HEK293 (cell line): ENCODE measurements around the gene PANX2.

Experiments
- CTCF ChIA-PET: fragments of 350-600 bp; formaldehyde crosslinking; extraction: SDS; loops from one replicate; lab custom pipeline; 2021; ENCODE audit warnings: antibody characterized with exemption; lab: Yijun Ruan, JAX
- POLR2A ChIA-PET: fragments of 300-600 bp; formaldehyde crosslinking; extraction: SDS; loops from one replicate; lab custom pipeline; 2020; ENCODE audit warnings: antibody characterized with exemption, inconsistent platforms; lab: Yijun Ruan, JAX
- H3K27ac ChIP-seq: fragments of 200-500 bp; sonication (Bioruptor generic); 2 replicates; pipeline ENCODE4 v1.5.1; 2014; ENCODE audit warnings: low read depth, low read length, control low read depth, inconsistent platforms; ENCODE audit errors: extremely low read depth
- H3K36me3 ChIP-seq, 2 experiments: fragments of 200-500 bp in 1 of 2; sonication (Bioruptor generic) in 1 of 2; 1 replicate in 1 of 2; 2 replicates in 1 of 2; pipeline ENCODE4 v1.5.1; 2014 to 2017; ENCODE audit warnings: inconsistent platforms in 2 of 2, low read length in 2 of 2; ENCODE audit not compliant: control insufficient read depth in 2 of 2, insufficient read depth in 1 of 2
- H3K4me1 ChIP-seq: fragments of 200-500 bp; sonication (Bioruptor generic); 2 replicates; pipeline ENCODE4 v1.5.1; 2014; ENCODE audit warnings: mild to moderate bottlenecking, low read length, inconsistent platforms; ENCODE audit not compliant: control insufficient read depth, insufficient read depth
- H3K4me3 ChIP-seq: 2 replicates; pipeline ENCODE4 v1.5.1; 2011; ENCODE audit warnings: low read depth, mild to moderate bottlenecking, control low read depth, low read length, moderate library complexity
- H3K9me3 ChIP-seq: fragments of 200-500 bp; sonication (Bioruptor generic); 2 replicates; pipeline ENCODE4 v1.5.1; 2014; ENCODE audit warnings: low read depth, low read length, inconsistent platforms; ENCODE audit not compliant: control insufficient read depth, insufficient read depth
- BCL11B ChIP-seq: fragments of 450-650 bp; formaldehyde crosslinking; IDR thresholded peaks from 2 replicates; pipeline ENCODE4 v1.5.1; 2016; ENCODE audit warnings: low read depth, missing biosample characterization, missing genetic modification characterization
- GLIS2 ChIP-seq: fragments of 450-650 bp; formaldehyde crosslinking; IDR thresholded peaks from 2 replicates; pipeline ENCODE4 v1.5.1; 2016; ENCODE audit warnings: missing biosample characterization, missing genetic modification characterization
- KLF9 ChIP-seq: fragments of 450-650 bp; formaldehyde crosslinking; IDR thresholded peaks from 2 replicates; pipeline ENCODE4 v1.5.1; 2016; ENCODE audit warnings: missing biosample characterization, missing genetic modification characterization, low read depth
- OSR2 ChIP-seq: fragments of 450-650 bp; formaldehyde crosslinking; IDR thresholded peaks from 2 replicates; pipeline ENCODE4 v1.5.1; 2016; ENCODE audit warnings: missing biosample characterization, missing genetic modification characterization
- SCRT2 ChIP-seq: fragments of 450-650 bp; formaldehyde crosslinking; IDR thresholded peaks from 2 replicates; pipeline ENCODE4 v1.5.1; 2016; ENCODE audit warnings: missing biosample characterization, missing genetic modification characterization
- SP3 ChIP-seq: fragments of 450-650 bp; formaldehyde crosslinking; IDR thresholded peaks from 2 replicates; pipeline ENCODE4 v1.5.1; 2016; ENCODE audit warnings: missing biosample characterization, missing genetic modification characterization
- ZFP3 ChIP-seq: fragments of 450-650 bp; formaldehyde crosslinking; IDR thresholded peaks from 2 replicates; pipeline ENCODE4 v1.5.1; 2016; ENCODE audit warnings: low read depth, missing biosample characterization, missing genetic modification characterization
- ZNF169 ChIP-seq: fragments of 450-650 bp; formaldehyde crosslinking; IDR thresholded peaks from 2 replicates; pipeline ENCODE4 v1.5.1; 2016; ENCODE audit warnings: missing biosample characterization, missing genetic modification characterization
- ZNF19 ChIP-seq: fragments of 450-650 bp; formaldehyde crosslinking; IDR thresholded peaks from 2 replicates; pipeline ENCODE4; 2016; ENCODE audit warnings: missing biosample characterization, missing genetic modification characterization, low read depth
- ZNF239 ChIP-seq: fragments of 450-650 bp; formaldehyde crosslinking; IDR thresholded peaks from 2 replicates; pipeline ENCODE4 v1.5.1; 2016; ENCODE audit warnings: missing biosample characterization, missing genetic modification characterization
- ZNF830 ChIP-seq: fragments of 450-650 bp; IDR thresholded peaks from 2 replicates; pipeline ENCODE4 v1.5.0; 2018; ENCODE audit warnings: missing biosample characterization, missing genetic modification characterization, low read depth, mild to moderate bottlenecking, moderate library complexity
- TF ChIP-seq, protein P1 (sequence below): fragments of 450-650 bp; formaldehyde crosslinking; IDR thresholded peaks from 2 replicates; pipeline ENCODE4 v1.5.1; 2016; ENCODE audit warnings: missing biosample characterization, missing genetic modification characterization
- TF ChIP-seq, protein P2 (sequence below): fragments of 450-650 bp; formaldehyde crosslinking; IDR thresholded peaks from 2 replicates; pipeline ENCODE4 v1.5.1; 2016; ENCODE audit warnings: missing biosample characterization, missing genetic modification characterization
- TF ChIP-seq, protein P3 (sequence below): fragments of 450-650 bp; formaldehyde crosslinking; IDR thresholded peaks from 2 replicates; pipeline ENCODE4 v1.5.1; 2017; ENCODE audit warnings: missing biosample characterization, missing genetic modification characterization
- TF ChIP-seq, protein P4 (sequence below): fragments of 450-650 bp; formaldehyde crosslinking; IDR thresholded peaks from 2 replicates; pipeline ENCODE4 v1.5.1; 2016; ENCODE audit warnings: missing biosample characterization, missing genetic modification characterization
- TF ChIP-seq, protein P5 (sequence below): fragments of 450-650 bp; formaldehyde crosslinking; IDR thresholded peaks from 2 replicates; pipeline ENCODE4 v1.5.1; 2016; ENCODE audit warnings: missing biosample characterization, missing genetic modification characterization

The PANX2 gene

DNA sequence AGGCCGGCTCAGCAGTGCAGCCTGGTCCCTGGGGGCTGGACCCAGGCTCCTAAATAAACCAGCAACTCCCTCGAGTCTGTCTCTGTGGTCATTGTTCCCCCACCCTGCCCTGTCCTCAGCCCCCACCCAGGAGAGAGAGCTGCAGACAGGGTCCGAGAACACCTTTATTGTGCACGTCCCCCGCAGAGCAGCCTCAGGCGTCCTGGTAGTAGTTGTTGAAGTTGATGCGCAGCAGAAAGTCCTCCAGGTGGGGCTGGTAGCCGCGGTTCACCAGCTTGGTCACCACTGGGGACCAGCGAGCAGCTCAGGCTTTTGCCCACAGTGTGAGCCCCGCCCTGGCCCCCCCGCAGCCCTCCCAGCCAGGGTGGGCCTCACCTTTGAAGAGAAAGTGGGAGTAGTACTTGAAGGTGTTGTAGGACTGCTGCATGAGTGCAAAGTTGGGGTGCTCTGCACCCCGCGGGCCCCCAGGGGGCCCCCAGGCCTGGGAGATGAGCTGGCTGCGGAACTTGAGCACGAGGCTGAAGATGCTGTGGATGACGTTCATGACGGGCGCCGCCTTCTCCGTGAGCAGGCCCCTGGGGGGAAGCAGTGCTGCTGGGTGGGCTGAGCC lies 47.1 kb downstream of the PANX2 start:
- Histone ChIP-seq H3K4me1 (peaks cover 2% of the 10 kb centered on the region; the same call in 1 of the 2 replicates), H3K27ac (no peak overlapping the region), H3K4me3 (no peak overlapping the region), H3K9me3 (no peaks in the 10 kb centered on the region), H3K36me3 (peaks cover 25 to 98% of the 10 kb centered on the region in 2 experiments)
- TF ChIP-seq, protein P1, sequence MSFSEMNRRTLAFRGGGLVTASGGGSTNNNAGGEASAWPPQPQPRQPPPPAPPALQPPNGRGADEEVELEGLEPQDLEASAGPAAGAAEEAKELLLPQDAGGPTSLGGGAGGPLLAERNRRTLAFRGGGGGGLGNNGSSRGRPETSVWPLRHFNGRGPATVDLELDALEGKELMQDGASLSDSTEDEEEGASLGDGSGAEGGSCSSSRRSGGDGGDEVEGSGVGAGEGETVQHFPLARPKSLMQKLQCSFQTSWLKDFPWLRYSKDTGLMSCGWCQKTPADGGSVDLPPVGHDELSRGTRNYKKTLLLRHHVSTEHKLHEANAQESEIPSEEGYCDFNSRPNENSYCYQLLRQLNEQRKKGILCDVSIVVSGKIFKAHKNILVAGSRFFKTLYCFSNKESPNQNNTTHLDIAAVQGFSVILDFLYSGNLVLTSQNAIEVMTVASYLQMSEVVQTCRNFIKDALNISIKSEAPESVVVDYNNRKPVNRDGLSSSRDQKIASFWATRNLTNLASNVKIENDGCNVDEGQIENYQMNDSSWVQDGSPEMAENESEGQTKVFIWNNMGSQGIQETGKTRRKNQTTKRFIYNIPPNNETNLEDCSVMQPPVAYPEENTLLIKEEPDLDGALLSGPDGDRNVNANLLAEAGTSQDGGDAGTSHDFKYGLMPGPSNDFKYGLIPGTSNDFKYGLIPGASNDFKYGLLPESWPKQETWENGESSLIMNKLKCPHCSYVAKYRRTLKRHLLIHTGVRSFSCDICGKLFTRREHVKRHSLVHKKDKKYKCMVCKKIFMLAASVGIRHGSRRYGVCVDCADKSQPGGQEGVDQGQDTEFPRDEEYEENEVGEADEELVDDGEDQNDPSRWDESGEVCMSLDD = peak; percentile 72
- TF ChIP-seq GLIS2 (tag by site-specific recombination) (peak; percentile 38; the same call in 1 of the 2 replicates), SP3 (no peak)
- POLR2A ChIA-PET = no interaction called here
- CTCF ChIA-PET = interaction anchor here (0.8 kb wide), 1 partner anchor 23 kb away, joined by 3 read pairs; no protein-coding TSS in a partner anchor

DNA sequence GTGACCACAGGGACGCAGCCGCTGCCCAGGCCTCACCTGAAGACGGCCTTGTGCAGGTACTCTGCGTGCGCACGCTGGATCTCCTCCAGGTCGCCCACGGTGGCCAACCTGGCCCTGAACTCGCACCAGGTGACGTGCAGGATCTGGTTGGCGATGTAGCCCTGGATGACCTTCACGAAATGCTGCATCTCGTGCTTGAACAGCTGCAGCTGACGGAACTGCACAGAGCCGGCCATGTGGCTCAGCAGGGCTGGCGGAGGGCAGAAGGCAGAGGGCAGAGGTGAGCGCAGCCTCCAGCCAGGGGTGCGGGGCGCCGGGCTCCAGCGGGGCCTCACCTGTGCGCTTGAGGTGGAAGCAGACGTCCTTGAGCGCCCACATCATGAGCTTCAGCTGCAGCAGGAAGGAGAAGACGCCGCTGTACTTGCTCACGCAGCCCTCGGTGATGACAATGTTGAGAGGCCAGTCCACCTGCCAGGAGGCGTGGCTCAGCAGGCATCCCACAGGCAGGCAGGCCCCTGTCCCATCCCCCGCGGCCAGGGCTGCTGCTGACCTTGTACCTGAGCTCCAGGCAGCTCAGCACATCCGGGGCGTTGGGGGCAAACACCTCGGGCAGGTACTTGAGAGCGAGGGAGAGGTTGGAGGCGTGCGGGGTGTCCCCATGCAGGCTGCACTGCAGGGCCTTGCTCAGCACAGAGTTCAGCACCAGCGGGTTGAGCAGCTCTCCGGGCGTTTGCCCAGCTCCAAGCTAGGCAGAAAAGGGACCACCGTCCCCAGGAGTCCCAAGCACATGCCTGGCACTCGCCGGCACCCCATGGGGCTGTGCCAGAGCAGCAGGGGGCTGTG lies 47.8 kb downstream of the PANX2 start:
- ChIA-PET CTCF (interaction anchor here (0.8 kb wide), 1 partner anchor 22 kb away, joined by 3 read pairs; no protein-coding TSS in a partner anchor), POLR2A (interaction anchor here (0.6 to 2.1 kb wide), 2 partner anchors 13 to 33 kb away, joined by 3 to 5 read pairs; partner anchors contain the start of gene HDAC10)
- Histone ChIP-seq H3K4me1 (peaks cover 2% of the 10 kb centered on the region; the same call in 1 of the 2 replicates), H3K4me3 (no peak overlapping the region), H3K36me3 (peaks cover 23 to 98% of the 10 kb centered on the region in 2 experiments), H3K9me3 (no peaks in the 10 kb centered on the region), H3K27ac (no peak overlapping the region)
- TF ChIP-seq ZNF19 (no peak), KLF9 (tag by site-specific recombination) (0 out of 2 replicates have a peak, but pooled peaks have one; percentile 28), OSR2 (tag by site-specific recombination) (no peak), SCRT2 (tag by site-specific recombination) (no peak), ZNF169 (tag by site-specific recombination) (no peak), ZFP3 (tag by site-specific recombination) (no peak), ZNF830 (tag by site-specific recombination) (no peak), ZNF239 (tag by site-specific recombination) (no peak), BCL11B (tag by site-specific recombination) (0 out of 2 replicates have a peak, but pooled peaks have one; percentile 38)
- TF ChIP-seq, protein P2, sequence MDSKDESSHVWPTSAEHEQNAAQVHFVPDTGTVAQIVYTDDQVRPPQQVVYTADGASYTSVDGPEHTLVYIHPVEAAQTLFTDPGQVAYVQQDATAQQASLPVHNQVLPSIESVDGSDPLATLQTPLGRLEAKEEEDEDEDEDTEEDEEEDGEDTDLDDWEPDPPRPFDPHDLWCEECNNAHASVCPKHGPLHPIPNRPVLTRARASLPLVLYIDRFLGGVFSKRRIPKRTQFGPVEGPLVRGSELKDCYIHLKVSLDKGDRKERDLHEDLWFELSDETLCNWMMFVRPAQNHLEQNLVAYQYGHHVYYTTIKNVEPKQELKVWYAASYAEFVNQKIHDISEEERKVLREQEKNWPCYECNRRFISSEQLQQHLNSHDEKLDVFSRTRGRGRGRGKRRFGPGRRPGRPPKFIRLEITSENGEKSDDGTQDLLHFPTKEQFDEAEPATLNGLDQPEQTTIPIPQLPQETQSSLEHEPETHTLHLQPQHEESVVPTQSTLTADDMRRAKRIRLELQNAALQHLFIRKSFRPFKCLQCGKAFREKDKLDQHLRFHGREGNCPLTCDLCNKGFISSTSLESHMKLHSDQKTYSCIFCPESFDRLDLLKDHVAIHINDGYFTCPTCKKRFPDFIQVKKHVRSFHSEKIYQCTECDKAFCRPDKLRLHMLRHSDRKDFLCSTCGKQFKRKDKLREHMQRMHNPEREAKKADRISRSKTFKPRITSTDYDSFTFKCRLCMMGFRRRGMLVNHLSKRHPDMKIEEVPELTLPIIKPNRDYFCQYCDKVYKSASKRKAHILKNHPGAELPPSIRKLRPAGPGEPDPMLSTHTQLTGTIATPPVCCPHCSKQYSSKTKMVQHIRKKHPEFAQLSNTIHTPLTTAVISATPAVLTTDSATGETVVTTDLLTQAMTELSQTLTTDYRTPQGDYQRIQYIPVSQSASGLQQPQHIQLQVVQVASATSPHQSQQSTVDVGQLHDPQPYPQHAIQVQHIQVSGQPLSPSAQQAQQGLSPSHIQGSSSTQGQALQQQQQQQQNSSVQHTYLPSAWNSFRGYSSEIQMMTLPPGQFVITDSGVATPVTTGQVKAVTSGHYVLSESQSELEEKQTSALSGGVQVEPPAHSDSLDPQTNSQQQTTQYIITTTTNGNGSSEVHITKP = no peak
- TF ChIP-seq, protein P3, sequence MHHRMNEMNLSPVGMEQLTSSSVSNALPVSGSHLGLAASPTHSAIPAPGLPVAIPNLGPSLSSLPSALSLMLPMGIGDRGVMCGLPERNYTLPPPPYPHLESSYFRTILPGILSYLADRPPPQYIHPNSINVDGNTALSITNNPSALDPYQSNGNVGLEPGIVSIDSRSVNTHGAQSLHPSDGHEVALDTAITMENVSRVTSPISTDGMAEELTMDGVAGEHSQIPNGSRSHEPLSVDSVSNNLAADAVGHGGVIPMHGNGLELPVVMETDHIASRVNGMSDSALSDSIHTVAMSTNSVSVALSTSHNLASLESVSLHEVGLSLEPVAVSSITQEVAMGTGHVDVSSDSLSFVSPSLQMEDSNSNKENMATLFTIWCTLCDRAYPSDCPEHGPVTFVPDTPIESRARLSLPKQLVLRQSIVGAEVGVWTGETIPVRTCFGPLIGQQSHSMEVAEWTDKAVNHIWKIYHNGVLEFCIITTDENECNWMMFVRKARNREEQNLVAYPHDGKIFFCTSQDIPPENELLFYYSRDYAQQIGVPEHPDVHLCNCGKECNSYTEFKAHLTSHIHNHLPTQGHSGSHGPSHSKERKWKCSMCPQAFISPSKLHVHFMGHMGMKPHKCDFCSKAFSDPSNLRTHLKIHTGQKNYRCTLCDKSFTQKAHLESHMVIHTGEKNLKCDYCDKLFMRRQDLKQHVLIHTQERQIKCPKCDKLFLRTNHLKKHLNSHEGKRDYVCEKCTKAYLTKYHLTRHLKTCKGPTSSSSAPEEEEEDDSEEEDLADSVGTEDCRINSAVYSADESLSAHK (tag by site-specific recombination) = no peak
- TF ChIP-seq, protein P4, sequence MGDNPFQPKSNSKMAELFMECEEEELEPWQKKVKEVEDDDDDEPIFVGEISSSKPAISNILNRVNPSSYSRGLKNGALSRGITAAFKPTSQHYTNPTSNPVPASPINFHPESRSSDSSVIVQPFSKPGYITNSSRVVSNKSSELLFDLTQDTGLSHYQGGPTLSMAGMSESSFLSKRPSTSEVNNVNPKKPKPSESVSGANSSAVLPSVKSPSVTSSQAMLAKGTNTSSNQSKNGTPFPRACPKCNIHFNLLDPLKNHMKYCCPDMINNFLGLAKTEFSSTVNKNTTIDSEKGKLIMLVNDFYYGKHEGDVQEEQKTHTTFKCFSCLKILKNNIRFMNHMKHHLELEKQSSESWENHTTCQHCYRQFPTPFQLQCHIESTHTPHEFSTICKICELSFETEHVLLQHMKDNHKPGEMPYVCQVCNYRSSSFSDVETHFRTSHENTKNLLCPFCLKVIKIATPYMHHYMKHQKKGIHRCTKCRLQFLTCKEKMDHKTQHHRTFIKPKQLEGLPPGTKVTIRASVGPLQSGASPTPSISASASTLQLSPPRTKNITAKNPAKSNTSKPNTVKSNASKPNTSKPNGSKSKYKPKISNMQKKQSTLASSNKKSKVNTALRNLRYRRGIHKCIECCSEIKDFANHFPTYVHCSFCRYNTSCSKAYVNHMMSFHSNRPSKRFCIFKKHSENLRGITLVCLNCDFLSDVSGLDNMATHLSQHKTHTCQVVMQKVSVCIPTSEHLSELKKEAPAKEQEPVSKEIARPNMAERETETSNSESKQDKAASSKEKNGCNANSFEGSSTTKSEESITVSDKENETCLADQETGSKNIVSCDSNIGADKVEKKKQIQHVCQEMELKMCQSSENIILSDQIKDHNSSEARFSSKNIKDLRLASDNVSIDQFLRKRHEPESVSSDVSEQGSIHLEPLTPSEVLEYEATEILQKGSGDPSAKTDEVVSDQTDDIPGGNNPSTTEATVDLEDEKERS (tag by site-specific recombination) = no peak
- TF ChIP-seq, protein P5, sequence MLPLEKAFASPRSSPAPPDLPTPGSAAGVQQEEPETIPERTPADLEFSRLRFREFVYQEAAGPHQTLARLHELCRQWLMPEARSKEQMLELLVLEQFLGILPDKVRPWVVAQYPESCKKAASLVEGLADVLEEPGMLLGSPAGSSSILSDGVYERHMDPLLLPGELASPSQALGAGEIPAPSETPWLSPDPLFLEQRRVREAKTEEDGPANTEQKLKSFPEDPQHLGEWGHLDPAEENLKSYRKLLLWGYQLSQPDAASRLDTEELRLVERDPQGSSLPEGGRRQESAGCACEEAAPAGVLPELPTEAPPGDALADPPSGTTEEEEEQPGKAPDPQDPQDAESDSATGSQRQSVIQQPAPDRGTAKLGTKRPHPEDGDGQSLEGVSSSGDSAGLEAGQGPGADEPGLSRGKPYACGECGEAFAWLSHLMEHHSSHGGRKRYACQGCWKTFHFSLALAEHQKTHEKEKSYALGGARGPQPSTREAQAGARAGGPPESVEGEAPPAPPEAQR = no peak
